Measurements from ENCODE around the gene SPATA22.

GRCh38 chr17:3482852-3483251, 11.2 kb upstream of the SPATA22 start:
- TF ChIP-seq CTCF (IDR thresholded peaks at IDR 0.05): no peak
- no peak for TF ChIP-seq POLR2A (IDR thresholded peaks at IDR 0.05)

Data from testis (tissue), 2 donors.